Measurements from ENCODE around the gene MRPL2.
"Not testable (repeated sequence)": the region's sequence is repeated elsewhere in the genome, so short reads cannot be mapped to it uniquely, and the experiment has no call there.

The MRPL2 gene

DNA sequence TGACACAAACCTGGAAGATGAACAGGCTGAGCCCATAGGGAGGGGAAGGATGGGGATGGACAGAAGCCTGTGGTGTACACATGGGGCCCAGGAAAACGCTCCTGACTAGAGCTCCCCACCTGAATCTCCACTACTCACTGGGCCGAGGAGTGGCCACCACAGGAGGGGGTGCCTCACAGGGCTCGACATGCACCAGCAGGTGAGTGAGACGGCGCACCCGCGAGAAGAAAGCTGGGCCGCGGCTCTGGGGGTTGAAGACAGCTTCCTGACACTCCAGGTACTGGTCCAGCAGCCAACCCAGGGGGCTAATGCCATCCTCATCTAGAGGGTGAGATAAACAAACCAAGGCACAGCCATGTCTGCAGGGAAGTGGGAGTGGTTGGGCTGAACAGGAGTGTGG is 15.9 kb downstream of the MRPL2 start:
- DNase-seq (ENCODE audit: low read depth): no peak
- TF ChIP-seq, protein P1, sequence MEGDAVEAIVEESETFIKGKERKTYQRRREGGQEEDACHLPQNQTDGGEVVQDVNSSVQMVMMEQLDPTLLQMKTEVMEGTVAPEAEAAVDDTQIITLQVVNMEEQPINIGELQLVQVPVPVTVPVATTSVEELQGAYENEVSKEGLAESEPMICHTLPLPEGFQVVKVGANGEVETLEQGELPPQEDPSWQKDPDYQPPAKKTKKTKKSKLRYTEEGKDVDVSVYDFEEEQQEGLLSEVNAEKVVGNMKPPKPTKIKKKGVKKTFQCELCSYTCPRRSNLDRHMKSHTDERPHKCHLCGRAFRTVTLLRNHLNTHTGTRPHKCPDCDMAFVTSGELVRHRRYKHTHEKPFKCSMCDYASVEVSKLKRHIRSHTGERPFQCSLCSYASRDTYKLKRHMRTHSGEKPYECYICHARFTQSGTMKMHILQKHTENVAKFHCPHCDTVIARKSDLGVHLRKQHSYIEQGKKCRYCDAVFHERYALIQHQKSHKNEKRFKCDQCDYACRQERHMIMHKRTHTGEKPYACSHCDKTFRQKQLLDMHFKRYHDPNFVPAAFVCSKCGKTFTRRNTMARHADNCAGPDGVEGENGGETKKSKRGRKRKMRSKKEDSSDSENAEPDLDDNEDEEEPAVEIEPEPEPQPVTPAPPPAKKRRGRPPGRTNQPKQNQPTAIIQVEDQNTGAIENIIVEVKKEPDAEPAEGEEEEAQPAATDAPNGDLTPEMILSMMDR (IDR thresholded peaks at IDR 0.05; ENCODE audit: control insufficient read depth, insufficient read depth, low read depth, low read length, missing control alignments): no peak
- H3K4me3 ChIP-seq (ENCODE audit: control insufficient read depth, low read depth, low read length): no peak overlapping the region

DNA sequence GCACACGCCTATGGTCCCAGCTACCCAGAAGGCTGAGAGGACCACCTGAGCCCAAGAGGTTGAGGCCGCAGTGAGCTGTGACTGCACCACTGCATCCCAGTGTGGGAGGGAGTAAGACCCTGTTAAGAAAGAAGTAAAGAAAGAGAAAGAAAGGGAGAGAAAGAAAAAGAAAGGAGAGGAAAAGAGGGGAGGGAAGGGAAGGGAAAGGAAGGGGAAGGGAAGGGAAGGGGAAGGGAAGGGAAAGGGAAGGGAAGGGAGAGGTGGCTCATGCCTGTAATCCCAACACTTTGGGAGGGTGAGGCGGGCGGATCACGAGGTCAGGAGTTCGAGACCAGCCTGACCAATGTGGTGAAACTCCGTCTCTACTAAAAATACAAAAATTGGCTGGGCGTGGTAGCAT is 17.8 kb downstream of the MRPL2 start:
- not testable (repeated sequence) for DNase-seq (ENCODE audit: low read depth); H3K4me3 ChIP-seq (ENCODE audit: control insufficient read depth, low read depth, low read length)

DNA sequence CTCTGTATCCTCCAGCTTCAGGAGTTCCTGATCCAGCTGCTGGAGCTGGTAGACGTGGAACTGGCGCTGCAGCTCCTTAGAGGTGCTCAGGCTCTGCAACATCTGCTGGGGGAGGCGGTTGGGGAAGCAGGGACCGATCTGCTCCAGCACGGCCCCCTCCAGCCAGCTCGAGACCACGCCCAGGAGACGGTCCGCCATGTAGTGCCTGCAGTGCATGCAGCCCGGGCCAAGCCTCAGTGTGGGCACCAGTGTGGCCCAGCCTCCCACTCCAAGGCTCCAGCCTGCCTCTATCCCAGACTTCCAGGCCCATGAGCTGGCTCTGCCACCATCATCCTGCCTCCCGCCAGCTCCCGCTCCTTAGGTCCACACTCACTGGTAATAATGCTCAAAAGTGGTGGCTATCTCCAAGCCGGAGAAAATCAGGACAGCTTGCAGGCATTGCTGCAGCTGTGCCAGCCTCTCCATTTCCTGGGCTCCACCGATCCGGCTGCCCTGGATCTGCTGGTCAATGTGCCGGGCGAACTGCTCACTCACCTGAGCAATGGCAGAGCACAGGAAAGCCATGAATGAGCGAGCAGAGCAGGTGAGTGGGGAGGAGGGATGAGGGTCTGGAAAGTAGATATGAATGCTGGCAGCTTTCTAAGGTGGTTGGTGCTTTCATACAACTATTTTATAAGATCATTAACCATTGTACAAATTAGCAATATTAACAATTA is 18.5 kb downstream of the MRPL2 start:
- TF ChIP-seq, protein P1 (IDR thresholded peaks at IDR 0.05; ENCODE audit: control insufficient read depth, insufficient read depth, low read depth, low read length, missing control alignments): no peak
- no peak for DNase-seq (ENCODE audit: low read depth)
- no peak overlapping the region for H3K4me3 ChIP-seq (ENCODE audit: control insufficient read depth, low read depth, low read length)

DNA sequence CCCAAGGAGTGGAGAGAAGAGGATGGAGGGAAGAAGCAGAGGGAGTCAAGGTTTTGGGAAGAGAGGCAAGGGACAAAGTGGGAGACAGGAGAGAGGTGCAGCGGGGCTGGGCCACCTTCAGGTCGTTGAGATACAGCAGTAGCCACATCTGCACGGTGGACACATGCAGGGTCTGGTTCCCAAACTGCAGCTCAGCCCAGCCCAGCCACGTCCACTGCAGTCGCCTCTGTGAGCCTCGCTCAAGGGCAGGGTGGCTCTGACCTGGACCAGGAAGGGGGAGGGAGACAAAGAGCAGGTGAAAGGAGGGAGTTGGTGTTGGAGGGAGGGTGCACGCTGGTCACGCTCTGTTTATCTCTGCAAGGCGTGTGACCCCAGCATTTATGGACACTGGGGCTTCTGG is 20.5 kb downstream of the MRPL2 start:
- TF ChIP-seq, protein P1 (IDR thresholded peaks at IDR 0.05; ENCODE audit: control insufficient read depth, insufficient read depth, low read depth, low read length, missing control alignments): no peak
- no peak overlapping the region for H3K4me3 ChIP-seq (ENCODE audit: control insufficient read depth, low read depth, low read length)
- no peak for DNase-seq (ENCODE audit: low read depth)

DNA sequence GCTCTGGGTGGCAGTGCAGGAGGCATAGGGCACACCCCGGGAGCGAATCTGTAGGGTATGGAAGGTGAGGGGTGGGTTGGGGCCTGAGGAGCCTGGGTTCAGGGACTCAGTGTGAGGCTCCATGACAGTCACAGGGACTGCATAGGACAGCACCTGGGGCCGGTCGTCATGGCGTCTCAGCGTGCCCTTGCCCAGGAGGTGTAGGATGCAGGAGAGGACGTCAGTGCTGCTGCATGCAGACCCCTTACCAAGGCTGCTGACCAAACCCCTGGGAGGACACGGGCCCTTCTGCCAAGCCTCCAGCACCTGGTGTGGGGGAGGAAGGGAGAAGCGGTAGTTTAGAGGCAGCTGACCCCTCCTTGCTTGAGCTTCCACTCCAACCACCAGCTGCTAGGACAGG is 21.5 kb downstream of the MRPL2 start:
- TF ChIP-seq, protein P1 (IDR thresholded peaks at IDR 0.05; ENCODE audit: control insufficient read depth, insufficient read depth, low read depth, low read length, missing control alignments): no peak
- H3K4me3 ChIP-seq (ENCODE audit: control insufficient read depth, low read depth, low read length): no peak overlapping the region
- DNase-seq (ENCODE audit: low read depth): no peak

GRCh38 chr6:43037197-43037596 is 22.0 kb downstream of the MRPL2 start:
- no peak overlapping the region for H3K4me3 ChIP-seq (ENCODE audit: control insufficient read depth, low read depth, low read length)
- no peak for DNase-seq (ENCODE audit: low read depth)
- TF ChIP-seq, protein P1 (IDR thresholded peaks at IDR 0.05; ENCODE audit: control insufficient read depth, insufficient read depth, low read depth, low read length, missing control alignments): no peak

DNA sequence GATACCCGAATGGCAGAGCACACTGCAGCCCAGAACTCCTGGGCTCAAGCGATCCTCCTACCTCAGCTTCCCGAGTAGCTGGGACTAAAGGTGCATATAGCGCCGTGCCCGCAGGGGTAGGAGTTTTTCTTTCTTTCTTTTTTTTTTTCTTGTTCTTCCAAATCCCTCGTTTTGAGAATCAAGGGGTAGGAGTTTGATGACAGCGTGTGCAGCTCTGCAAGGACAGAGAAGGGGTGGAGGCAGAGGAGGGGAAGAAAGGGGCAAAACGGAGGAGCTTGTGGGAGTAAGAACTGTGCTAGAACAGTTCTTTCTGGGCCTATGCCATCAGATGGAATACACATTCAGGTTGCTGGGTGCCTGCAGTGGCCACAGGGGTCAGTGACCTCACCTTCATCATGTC is 22.5 kb downstream of the MRPL2 start:
- no peak overlapping the region for H3K4me3 ChIP-seq (ENCODE audit: control insufficient read depth, low read depth, low read length)
- TF ChIP-seq, protein P1 (IDR thresholded peaks at IDR 0.05; ENCODE audit: control insufficient read depth, insufficient read depth, low read depth, low read length, missing control alignments): no peak
- DNase-seq (ENCODE audit: low read depth): no peak

Data from AG09309 (cell line).